Smooth muscle cell (in vitro differentiated cells): Measurements from ENCODE around the gene LRRC63. TPM values are rescaled to one million over a fixed set of nuclear protein-coding genes. Genes with fewer than 3 reads are reported as not detected.
A peak's percentile ranks its signal among the peaks of the same experiment; 100 is the strongest.
"Not testable (repeated sequence)": the region's sequence is repeated elsewhere in the genome, so short reads cannot be mapped to it uniquely, and the experiment has no call there.

Experiments
- DNase-seq: peaks from one replicate; lab custom pipeline; 2025; ENCODE audit not compliant: unreplicated experiment; lab: John Stamatoyannopoulos, UW
- H2AFZ ChIP-seq: fragments of 200-600 bp; sonication (generic); 2 replicates; pipeline ENCODE4 v1.6.0; 2016; ENCODE audit warnings: antibody characterized with exemption, low read depth, mild to moderate bottlenecking
- H3F3A ChIP-seq: fragments of 200-600 bp; sonication (generic); 2 replicates; pipeline ENCODE4 v1.6.0; 2017; ENCODE audit warnings: antibody characterized with exemption, low read depth
- H3K27ac ChIP-seq: fragments of 200-600 bp; sonication (generic); 2 replicates; pipeline ENCODE4 v1.5.1; 2016; ENCODE audit warnings: low read depth, mild to moderate bottlenecking
- H3K27me3 ChIP-seq: fragments of 200-600 bp; sonication (generic); 2 replicates; pipeline ENCODE4 v1.6.1; 2016; ENCODE audit warnings: low read depth, mild to moderate bottlenecking
- H3K36me3 ChIP-seq: fragments of 200-600 bp; sonication (generic); 2 replicates; pipeline ENCODE4 v1.5.1; 2016; ENCODE audit warnings: low read depth
- H3K4me1 ChIP-seq: fragments of 200-600 bp; sonication (generic); 2 replicates; pipeline ENCODE4 v1.5.1; 2016; ENCODE audit warnings: low read depth
- H3K4me2 ChIP-seq: fragments of 200-600 bp; sonication (generic); 2 replicates; pipeline ENCODE4 v1.6.0; 2016; ENCODE audit warnings: mild to moderate bottlenecking
- H3K4me3 ChIP-seq: fragments of 200-600 bp; sonication (generic); 2 replicates; pipeline ENCODE4 v1.5.1; 2016; ENCODE audit warnings: mild to moderate bottlenecking
- H3K79me2 ChIP-seq: fragments of 200-600 bp; sonication (generic); 2 replicates; pipeline ENCODE4 v1.6.0; 2016; ENCODE audit warnings: low read depth, mild to moderate bottlenecking
- H3K9ac ChIP-seq: fragments of 200-600 bp; sonication (generic); 2 replicates; pipeline ENCODE4 v1.6.0; 2016; ENCODE audit warnings: low read depth
- H3K9me3 ChIP-seq: fragments of 200-600 bp; sonication (generic); replicated peaks from 2 replicates; pipeline ENCODE4 v1.5.1; 2016; ENCODE audit warnings: low read depth
- H4K20me1 ChIP-seq: fragments of 200-600 bp; sonication (generic); 2 replicates; pipeline ENCODE4 v1.6.0; 2016; ENCODE audit warnings: low read depth
- CTCF ChIP-seq: fragments of 200-600 bp; sonication (generic); IDR thresholded peaks from 2 replicates; pipeline ENCODE4 v1.5.1; 2017; ENCODE audit warnings: borderline replicate concordance, mild to moderate bottlenecking, antibody characterized with exemption; ENCODE audit not compliant: insufficient read depth, poor library complexity, severe bottlenecking
- WGBS: methylation state at CpG from one replicate; pipeline ENCODE4 v1.1.7; 2016; ENCODE audit warnings: low lambda C conversion rate; 5-methylcytosine and 5-hydroxymethylcytosine counted together
- polyA plus RNA-seq: library from polyadenylated mRNA; unstranded; fragments of >200 nt; fragmentation: Nextera tagmentation; extraction: Ambion mirVana; gene quantifications from 2 replicates; pipeline ENCODE4 v1.2.1, GENCODE V29; 2016
- total RNA-seq: library from RNA; depleted of rRNA; stranded (reverse); fragments of >200 nt; gene quantifications from 2 replicates; pipeline ENCODE4 v1.2.3, GENCODE V29; 2014

LRRC63 gene
- total and polyA plus RNA-seq, 2 experiments from 2014 or later = 0.16 TPM; not detected in 1

GRCh38 chr13:46281779-46282178, 70.1 kb downstream of the LRRC63 start:
- no peak for TF ChIP-seq CTCF

GRCh38 chr13:46283912-46284824, 72.4 kb downstream of the LRRC63 start:
- not testable (repeated sequence) for H3K4me3 ChIP-seq, H4K20me1 ChIP-seq, H3K9me3 ChIP-seq, H3K79me2 ChIP-seq, H3K9ac ChIP-seq, DNase-seq, H3K27ac ChIP-seq, H3K27me3 ChIP-seq, H3K36me3 ChIP-seq, H3K4me2 ChIP-seq, H3F3A ChIP-seq, H3K4me1 ChIP-seq
- WGBS = 71% methylated on average over 15 of the region's 16 CpGs
- H2AFZ ChIP-seq = peak overlapping the region; percentile 24

More at GRCh38 chr13:46281779-46282178, 70.1 kb downstream of the LRRC63 start:
- H3K9me3 ChIP-seq = no peaks in the 10 kb centered on the region
- WGBS = 89% methylated on average over 2 of the region's 2 CpGs
- H3K4me1 ChIP-seq = peaks cover 2% of the 10 kb centered on the region
- H3K36me3 ChIP-seq = no peaks in the 10 kb centered on the region
- DNase-seq = no peak
- H2AFZ ChIP-seq = peak overlapping the region; percentile 33
- H3F3A ChIP-seq = no peaks in the 10 kb centered on the region
- no peaks in the 10 kb centered on the region for H3K27me3 ChIP-seq
- no peak overlapping the region for H3K4me2 ChIP-seq
- H3K79me2 ChIP-seq = no peaks in the 10 kb centered on the region
- no peaks in the 10 kb centered on the region for H4K20me1 ChIP-seq
- H3K4me3 ChIP-seq = no peak overlapping the region
- no peak overlapping the region for H3K9ac ChIP-seq
- no peak overlapping the region for H3K27ac ChIP-seq

- no peak for TF ChIP-seq CTCF
- no peak for DNase-seq
- no peaks in the 10 kb centered on the region for H4K20me1 ChIP-seq
- H3K27me3 ChIP-seq = no peaks in the 10 kb centered on the region
- no peaks in the 10 kb centered on the region for H3K9me3 ChIP-seq
- no peak overlapping the region for H3K4me3 ChIP-seq
- peak overlapping the region; percentile 41 for H2AFZ ChIP-seq
- H3K79me2 ChIP-seq = no peaks in the 10 kb centered on the region
- H3F3A ChIP-seq = no peaks in the 10 kb centered on the region
- H3K4me2 ChIP-seq = no peak overlapping the region
- no peaks in the 10 kb centered on the region for H3K36me3 ChIP-seq
- peaks cover 2% of the 10 kb centered on the region for H3K4me1 ChIP-seq
- 58% methylated on average over 1 of the region's 1 CpG for WGBS
- no peak overlapping the region for H3K27ac ChIP-seq
- H3K9ac ChIP-seq = no peak overlapping the region
Measured at GRCh38 chr13:46286972-46287371, 75.2 kb downstream of the LRRC63 start.

GRCh38 chr13:46288570-46289259, 77.0 kb downstream of the LRRC63 start:
- Histone ChIP-seq H3K27me3 (no peaks in the 10 kb centered on the region), H3K9me3 (no peaks in the 10 kb centered on the region), H3K79me2 (no peaks in the 10 kb centered on the region), H3K4me1 (peaks cover 2% of the 10 kb centered on the region), H3K36me3 (no peaks in the 10 kb centered on the region), H2AFZ (no peak overlapping the region), H3K4me3 (no peak overlapping the region), H3K4me2 (no peak overlapping the region), H4K20me1 (no peaks in the 10 kb centered on the region), H3F3A (no peaks in the 10 kb centered on the region), H3K27ac (no peak overlapping the region), H3K9ac (no peak overlapping the region)
- TF ChIP-seq CTCF = peak; percentile 67
- WGBS = 79% methylated on average over 5 of the region's 5 CpGs
- no peak for DNase-seq
